ENCODE data around the gene ZNF813. TPM values are rescaled to one million over a fixed set of nuclear protein-coding genes. Genes with fewer than 3 reads are reported as not detected.
A peak's percentile ranks its signal among the peaks of the same experiment; 100 is the strongest.

The ZNF813 gene
- total RNA-seq, 1 experiment from 2014 or later = 9.6 TPM

GRCh38 chr19:53424968-53425597 lies 42.5 kb upstream of the ZNF813 start:
- Histone ChIP-seq H3K27me3 (ENCODE audit: control insufficient read depth, insufficient read depth, low read length) (no peaks in the 10 kb centered on the region), H3K36me3 (ENCODE audit: control insufficient read depth, insufficient read depth, low read length) (no peaks in the 10 kb centered on the region), H3K9me3 (ENCODE audit: control insufficient read depth, insufficient read depth, low read depth, low read length) (no peaks in the 10 kb centered on the region), H3K4me1 (ENCODE audit: control insufficient read depth, insufficient read depth, low read length) (no peaks in the 10 kb centered on the region), H3K27ac (ENCODE audit: low read length) (no peak overlapping the region), H3K4me3 (ENCODE audit: low read depth in 2 of 2, low read length in 2 of 2) (no peak overlapping the region)
- intact Hi-C loops (cut with micrococcal nuclease; ENCODE audit: unreplicated experiment) = loop anchor here (5.0 kb wide), 1 partner anchor 87 kb away; no protein-coding TSS in a partner anchor
- ChIA-PET CTCF (interaction anchor here (0.5 to 1.4 kb wide), 5 partner anchors 85 to 220 kb away, joined by 4 to 7 read pairs (median 4); no protein-coding TSS in a partner anchor), POLR2A (no interaction called here)
- TF ChIP-seq CTCF (IDR thresholded peaks at IDR 0.05) (peak; percentile 93), REST (IDR thresholded peaks at IDR 0.05; ENCODE audit: insufficient read depth in 1 of 2, low read depth in 2 of 2, low read length in 1 of 2) (no peak), POLR2AphosphoS5 (IDR thresholded peaks at IDR 0.05; ENCODE audit: low read depth, low read length) (no peak)
- BruUV-seq (replicated peaks) = no TSS peak
- ATAC-seq (peak; percentile 92), DNase-seq (ENCODE audit: low read depth, low spot score) (peak; percentile 58)
- in situ Hi-C loops (cut with HindIII; ENCODE audit: low pct_unique_long_range_greater_than_20kb, low sequenced_read_pairs) = no loop called here

- Histone ChIP-seq H3K27ac (ENCODE audit: low read length) (peak within 1 kb of the TSS; percentile 94), H3K27me3 (ENCODE audit: control insufficient read depth, insufficient read depth, low read length) (no peaks in the 10 kb centered on the region), H3K4me1 (ENCODE audit: control insufficient read depth, insufficient read depth, low read length) (no peaks in the 10 kb centered on the region), H3K4me3 (ENCODE audit: low read depth in 2 of 2, low read length in 2 of 2) (peak within 1 kb of the TSS; percentile 70 to 82), H3K9me3 (ENCODE audit: control insufficient read depth, insufficient read depth, low read depth, low read length) (peaks cover 17% of the 10 kb centered on the region; the same call in 1 of the 2 replicates), H3K36me3 (ENCODE audit: control insufficient read depth, insufficient read depth, low read length) (no peaks in the 10 kb centered on the region)
- ATAC-seq (peak; percentile 100), DNase-seq (ENCODE audit: low read depth, low spot score) (peak; percentile 59)
- ChIA-PET POLR2A (no interaction called here), CTCF (no interaction called here)
- BruUV-seq (replicated peaks) = no TSS peak
- intact Hi-C loops (cut with micrococcal nuclease; ENCODE audit: unreplicated experiment) = no loop called here
- in situ Hi-C loops (cut with HindIII; ENCODE audit: low pct_unique_long_range_greater_than_20kb, low sequenced_read_pairs) = no loop called here
- peak; percentile 97 for TF ChIP-seq POLR2AphosphoS5 (IDR thresholded peaks at IDR 0.05; ENCODE audit: low read depth, low read length)
- TF ChIP-seq SIN3A (IDR thresholded peaks at IDR 0.05; ENCODE audit: borderline replicate concordance, insufficient read depth, low read depth, low read length) = peak; percentile 58; the same call in 1 of the 2 replicates
- TF ChIP-seq CTCF (IDR thresholded peaks at IDR 0.05) = peak; percentile 17; the same call in 1 of the 2 replicates
- TF ChIP-seq REST (IDR thresholded peaks at IDR 0.05; ENCODE audit: insufficient read depth in 1 of 2, low read depth in 2 of 2, low read length in 1 of 2) = no peak
Observed at GRCh38 chr19:53431399-53432087, 36.0 kb upstream of the ZNF813 start, which contains the start of gene ZNF761. Gene ZNF761 (plus strand): TSS chr19:53431984. CDS start chr19:53447269, 15,285 bp downstream.

All from Panc1 (cell line).